ENCODE results near the gene ZDHHC4. TPM values are rescaled to one million over a fixed set of nuclear protein-coding genes. Genes with fewer than 3 reads are reported as not detected.

ZDHHC4 gene
- 10 to 100 TPM; 20.6 to 33.5 TPM for total RNA-seq

- Mint-ChIP-seq H3K9me3 (no peaks in the 10 kb centered on the region), H3K36me3 (peaks cover 10% of the 10 kb centered on the region), H3K27ac (peak within 1 kb of the TSS; percentile 75 to 90), H3K4me3 (peak within 1 kb of the TSS; percentile 86), H3K27me3 (peaks cover 0 to 3% of the 10 kb centered on the region in 2 donors), H3K4me1 (ENCODE audit: low read depth in 2 of 2) (peaks cover 19 to 20% of the 10 kb centered on the region in 2 donors)
- ATAC-seq (peak; percentile 98 to 99), DNase-seq (ENCODE audit: low spot score) (peak; percentile 94)
These were observed at the start of gene ZDHHC4 for GRCh38 chr7:6577369-6578113. Gene ZDHHC4 (plus strand): TSS chr7:6577454. CDS start chr7:6580562, 3,108 bp downstream.

GRCh38 chr7:6528401-6529130 lies 48.7 kb upstream of the ZDHHC4 start:
- peaks cover 17 to 23% of the 10 kb centered on the region in 2 donors for H3K27me3 Mint-ChIP-seq
- H3K36me3 Mint-ChIP-seq: no peaks in the 10 kb centered on the region
- no peaks in the 10 kb centered on the region for H3K9me3 Mint-ChIP-seq
- H3K4me1 Mint-ChIP-seq (ENCODE audit: low read depth in 2 of 2): peaks cover 8 to 13% of the 10 kb centered on the region in 2 donors
- no peak overlapping the region for H3K4me3 Mint-ChIP-seq
- no peak overlapping the region for H3K27ac Mint-ChIP-seq
- ATAC-seq (no peak), DNase-seq (ENCODE audit: low spot score) (no peak)

GRCh38 chr7:6529643-6530042 lies 47.6 kb upstream of the ZDHHC4 start:
- Mint-ChIP-seq H3K9me3 (no peaks in the 10 kb centered on the region), H3K4me1 (ENCODE audit: low read depth in 2 of 2) (peaks cover 15 to 19% of the 10 kb centered on the region in 2 donors), H3K27me3 (peaks cover 11 to 24% of the 10 kb centered on the region in 2 donors), H3K36me3 (no peaks in the 10 kb centered on the region), H3K27ac (no peak overlapping the region), H3K4me3 (peak overlapping the region; percentile 20)
- DNase-seq (ENCODE audit: low spot score): no peak
- no peak for ATAC-seq

- peak; percentile 75 to 77 for ATAC-seq
- H3K4me1 Mint-ChIP-seq (ENCODE audit: low read depth in 2 of 2): peaks cover 15 to 19% of the 10 kb centered on the region in 2 donors
- peak overlapping the region; percentile 54 for H3K4me3 Mint-ChIP-seq
- no peak for DNase-seq (ENCODE audit: low spot score)
- H3K27ac Mint-ChIP-seq: no peak overlapping the region
- H3K27me3 Mint-ChIP-seq: peaks cover 11 to 26% of the 10 kb centered on the region in 2 donors
- no peaks in the 10 kb centered on the region for H3K36me3 Mint-ChIP-seq
- no peaks in the 10 kb centered on the region for H3K9me3 Mint-ChIP-seq
These were observed 46.4 kb upstream of the ZDHHC4 start for GRCh38 chr7:6530626-6531491.

GRCh38 chr7:6531492-6532279 lies 45.6 kb upstream of the ZDHHC4 start:
- Mint-ChIP-seq H3K4me3 (peak overlapping the region; percentile 54), H3K27me3 (peaks cover 11 to 26% of the 10 kb centered on the region in 2 donors), H3K27ac (no peak overlapping the region), H3K9me3 (no peaks in the 10 kb centered on the region), H3K4me1 (ENCODE audit: low read depth in 2 of 2) (peaks cover 15 to 19% of the 10 kb centered on the region in 2 donors), H3K36me3 (no peaks in the 10 kb centered on the region)
- no peak for ATAC-seq
- no peak for DNase-seq (ENCODE audit: low spot score)

- ATAC-seq: no peak
- Mint-ChIP-seq H3K36me3 (no peaks in the 10 kb centered on the region), H3K27me3 (peaks cover 3 to 19% of the 10 kb centered on the region in 2 donors), H3K9me3 (no peaks in the 10 kb centered on the region), H3K27ac (no peak overlapping the region), H3K4me1 (ENCODE audit: low read depth in 2 of 2) (peaks cover 8 to 12% of the 10 kb centered on the region in 2 donors), H3K4me3 (no peak overlapping the region)
- no peak for DNase-seq (ENCODE audit: low spot score)
These were observed 44.7 kb upstream of the ZDHHC4 start for GRCh38 chr7:6532516-6532915.

GRCh38 chr7:6533893-6534495 lies 43.3 kb upstream of the ZDHHC4 start:
- no peak overlapping the region for H3K27ac Mint-ChIP-seq
- no peaks in the 10 kb centered on the region for H3K9me3 Mint-ChIP-seq
- DNase-seq (ENCODE audit: low spot score) (no peak), ATAC-seq (no peak)
- peak overlapping the region; percentile 48 for H3K4me3 Mint-ChIP-seq
- peaks cover 7 to 20% of the 10 kb centered on the region in 2 donors for H3K27me3 Mint-ChIP-seq
- H3K36me3 Mint-ChIP-seq: no peaks in the 10 kb centered on the region
- peaks cover 6 to 11% of the 10 kb centered on the region in 2 donors for H3K4me1 Mint-ChIP-seq (ENCODE audit: low read depth in 2 of 2)

- no peak for DNase-seq (ENCODE audit: low spot score)
- Mint-ChIP-seq H3K4me1 (ENCODE audit: low read depth in 2 of 2) (peaks cover 6% of the 10 kb centered on the region in 2 donors), H3K27ac (no peak overlapping the region), H3K9me3 (no peaks in the 10 kb centered on the region), H3K27me3 (peaks cover 8 to 10% of the 10 kb centered on the region in 2 donors), H3K4me3 (no peak overlapping the region), H3K36me3 (no peaks in the 10 kb centered on the region)
- peak; percentile 21 to 59 for ATAC-seq
These were observed 40.7 kb upstream of the ZDHHC4 start for GRCh38 chr7:6536262-6537260.

GRCh38 chr7:6542368-6542767 lies 34.9 kb upstream of the ZDHHC4 start:
- H3K27ac Mint-ChIP-seq: no peak overlapping the region
- H3K27me3 Mint-ChIP-seq: peaks cover 4 to 8% of the 10 kb centered on the region in 2 donors

GRCh38 chr7:6545398-6546126 lies 31.7 kb upstream of the ZDHHC4 start:
- no peaks in the 10 kb centered on the region for H3K36me3 Mint-ChIP-seq
- peaks cover 0 to 4% of the 10 kb centered on the region in 2 donors for H3K4me1 Mint-ChIP-seq (ENCODE audit: low read depth in 2 of 2)
- no peak overlapping the region for H3K27ac Mint-ChIP-seq
- H3K27me3 Mint-ChIP-seq: no peaks in the 10 kb centered on the region
- ATAC-seq: no peak
- H3K4me3 Mint-ChIP-seq: no peak overlapping the region
- H3K9me3 Mint-ChIP-seq: no peaks in the 10 kb centered on the region
- DNase-seq (ENCODE audit: low spot score): no peak

More at GRCh38 chr7:6542368-6542767, 34.9 kb upstream of the ZDHHC4 start:
- no peak for DNase-seq (ENCODE audit: low spot score)
- Mint-ChIP-seq H3K36me3 (no peaks in the 10 kb centered on the region), H3K9me3 (no peaks in the 10 kb centered on the region), H3K4me1 (ENCODE audit: low read depth in 2 of 2) (peaks cover 0 to 4% of the 10 kb centered on the region in 2 donors), H3K4me3 (no peak overlapping the region)
- ATAC-seq: no peak

GRCh38 chr7:6546498-6547251 lies 30.6 kb upstream of the ZDHHC4 start:
- no peaks in the 10 kb centered on the region for H3K36me3 Mint-ChIP-seq
- no peak for ATAC-seq
- H3K4me3 Mint-ChIP-seq: no peak overlapping the region
- H3K27ac Mint-ChIP-seq: no peak overlapping the region
- H3K4me1 Mint-ChIP-seq (ENCODE audit: low read depth in 2 of 2): peaks cover 0 to 4% of the 10 kb centered on the region in 2 donors
- no peaks in the 10 kb centered on the region for H3K9me3 Mint-ChIP-seq
- no peaks in the 10 kb centered on the region for H3K27me3 Mint-ChIP-seq
- no peak for DNase-seq (ENCODE audit: low spot score)
